ENCODE results near the gene DLX4.

DLX4 gene

DNA sequence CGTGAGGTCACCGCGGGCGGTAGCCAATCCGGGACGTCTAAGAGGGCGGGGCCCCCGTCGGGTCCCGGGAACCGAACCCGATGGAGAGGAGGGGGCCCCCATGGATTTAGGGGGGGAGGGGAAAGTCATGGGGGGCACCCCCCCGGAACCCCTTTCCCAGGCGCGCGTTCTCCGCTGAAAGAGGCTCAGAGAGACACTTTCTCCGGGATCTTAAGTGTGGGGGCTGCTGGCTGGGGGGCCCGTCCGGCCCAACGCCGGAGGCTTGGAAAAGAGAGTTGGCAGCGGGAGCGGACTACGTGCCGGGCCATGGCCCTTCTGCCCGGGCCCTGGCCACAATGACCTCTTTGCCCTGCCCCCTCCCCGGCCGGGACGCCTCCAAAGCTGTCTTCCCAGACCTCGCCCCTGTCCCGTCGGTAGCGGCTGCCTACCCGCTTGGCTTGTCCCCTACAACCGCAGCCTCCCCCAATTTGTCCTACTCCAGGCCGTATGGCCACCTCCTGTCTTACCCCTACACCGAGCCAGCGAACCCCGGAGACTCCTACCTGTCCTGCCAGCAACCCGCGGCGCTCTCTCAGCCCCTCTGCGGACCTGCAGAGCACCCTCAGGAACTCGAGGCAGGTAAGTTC lies at the start of gene DLX4:
Gene DLX4, plus strand, starts transcription at position 57 of the 626 bp plus-strand sequence. Its CDS starts 279 bp downstream, at position 336.
- DNase-seq (ENCODE audit: low read depth) = no peak
- TF ChIP-seq, protein P1, sequence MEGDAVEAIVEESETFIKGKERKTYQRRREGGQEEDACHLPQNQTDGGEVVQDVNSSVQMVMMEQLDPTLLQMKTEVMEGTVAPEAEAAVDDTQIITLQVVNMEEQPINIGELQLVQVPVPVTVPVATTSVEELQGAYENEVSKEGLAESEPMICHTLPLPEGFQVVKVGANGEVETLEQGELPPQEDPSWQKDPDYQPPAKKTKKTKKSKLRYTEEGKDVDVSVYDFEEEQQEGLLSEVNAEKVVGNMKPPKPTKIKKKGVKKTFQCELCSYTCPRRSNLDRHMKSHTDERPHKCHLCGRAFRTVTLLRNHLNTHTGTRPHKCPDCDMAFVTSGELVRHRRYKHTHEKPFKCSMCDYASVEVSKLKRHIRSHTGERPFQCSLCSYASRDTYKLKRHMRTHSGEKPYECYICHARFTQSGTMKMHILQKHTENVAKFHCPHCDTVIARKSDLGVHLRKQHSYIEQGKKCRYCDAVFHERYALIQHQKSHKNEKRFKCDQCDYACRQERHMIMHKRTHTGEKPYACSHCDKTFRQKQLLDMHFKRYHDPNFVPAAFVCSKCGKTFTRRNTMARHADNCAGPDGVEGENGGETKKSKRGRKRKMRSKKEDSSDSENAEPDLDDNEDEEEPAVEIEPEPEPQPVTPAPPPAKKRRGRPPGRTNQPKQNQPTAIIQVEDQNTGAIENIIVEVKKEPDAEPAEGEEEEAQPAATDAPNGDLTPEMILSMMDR (conservative IDR thresholded peaks at IDR 0.05; ENCODE audit: control insufficient read depth, insufficient read depth, low read depth, low read length) = no peak
- H3K4me3 ChIP-seq (ENCODE audit: control insufficient read depth, low read depth, low read length) = peak within 1 kb of the TSS; percentile 23

GRCh38 chr17:49920030-49920769 lies 48.8 kb upstream of the DLX4 start:
- TF ChIP-seq, protein P1 (conservative IDR thresholded peaks at IDR 0.05; ENCODE audit: control insufficient read depth, insufficient read depth, low read depth, low read length) = no peak
- no peak overlapping the region for H3K4me3 ChIP-seq (ENCODE audit: control insufficient read depth, low read depth, low read length)
- no peak for DNase-seq (ENCODE audit: low read depth)

DNA sequence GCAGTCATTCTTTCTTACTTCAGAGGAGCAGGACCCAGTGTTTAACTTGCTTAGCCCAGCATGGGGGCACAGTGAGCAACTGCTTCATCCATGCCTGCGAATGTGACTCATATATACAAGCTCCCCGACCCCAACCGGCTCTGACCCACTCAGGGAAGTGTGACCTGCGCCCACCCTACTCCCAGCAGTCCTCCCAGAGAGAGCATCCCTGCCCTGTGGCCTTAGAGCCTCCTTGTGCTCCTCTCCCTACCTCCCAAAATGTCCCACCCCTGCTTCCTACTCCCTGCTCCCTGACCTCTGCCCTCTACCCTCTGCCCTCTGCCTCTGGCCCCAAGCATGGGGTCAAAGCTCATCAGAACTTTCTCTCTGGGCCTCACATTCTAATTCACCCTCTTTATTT lies 46.9 kb upstream of the DLX4 start:
- TF ChIP-seq, protein P1 (conservative IDR thresholded peaks at IDR 0.05; ENCODE audit: control insufficient read depth, insufficient read depth, low read depth, low read length) = no peak
- H3K4me3 ChIP-seq (ENCODE audit: control insufficient read depth, low read depth, low read length) = no peak overlapping the region
- no peak for DNase-seq (ENCODE audit: low read depth)

DNA sequence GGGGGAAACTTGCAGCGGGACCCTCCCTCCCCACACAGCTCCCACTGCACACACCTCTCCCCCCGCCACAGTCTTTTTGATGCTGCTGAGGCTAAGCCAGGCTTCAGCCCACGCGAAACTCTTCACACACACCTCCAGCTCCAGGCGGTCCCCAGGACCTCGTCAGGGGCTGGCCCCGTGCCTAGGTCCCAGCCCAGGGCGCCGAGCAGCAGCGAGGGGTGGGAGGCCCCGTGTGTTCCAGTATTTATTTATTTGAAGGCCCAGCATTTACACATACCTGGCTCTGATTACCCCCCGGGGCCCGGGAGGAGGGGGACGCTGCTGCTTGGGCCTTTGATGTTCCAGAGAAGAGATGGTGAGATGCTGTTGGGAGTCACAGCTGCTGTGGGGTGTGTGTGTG lies 44.9 kb upstream of the DLX4 start:
- TF ChIP-seq, protein P1 (conservative IDR thresholded peaks at IDR 0.05; ENCODE audit: control insufficient read depth, insufficient read depth, low read depth, low read length) = no peak
- no peak overlapping the region for H3K4me3 ChIP-seq (ENCODE audit: control insufficient read depth, low read depth, low read length)
- no peak for DNase-seq (ENCODE audit: low read depth)

DNA sequence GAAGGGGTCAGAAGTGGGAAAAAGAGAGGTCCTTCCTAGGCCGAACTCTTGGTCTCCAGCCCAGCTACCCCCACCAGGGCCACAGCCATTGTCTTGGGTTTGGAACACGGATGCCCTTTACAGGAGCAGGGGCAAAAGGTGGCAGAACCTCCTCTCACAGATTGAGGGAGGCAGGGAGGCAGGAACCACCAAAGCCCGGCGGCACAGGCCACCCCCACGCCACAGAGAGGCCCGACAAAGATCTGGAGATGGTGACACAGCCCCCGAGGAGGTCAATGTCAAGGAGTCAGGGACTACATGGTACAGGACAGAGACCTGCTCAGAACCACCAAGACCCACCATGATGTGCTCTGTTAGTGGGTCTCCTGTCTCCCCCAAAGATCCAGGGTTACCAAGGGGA lies 44.4 kb upstream of the DLX4 start:
- DNase-seq (ENCODE audit: low read depth) = no peak
- TF ChIP-seq, protein P1 (conservative IDR thresholded peaks at IDR 0.05; ENCODE audit: control insufficient read depth, insufficient read depth, low read depth, low read length) = no peak
- H3K4me3 ChIP-seq (ENCODE audit: control insufficient read depth, low read depth, low read length) = no peak overlapping the region

DNA sequence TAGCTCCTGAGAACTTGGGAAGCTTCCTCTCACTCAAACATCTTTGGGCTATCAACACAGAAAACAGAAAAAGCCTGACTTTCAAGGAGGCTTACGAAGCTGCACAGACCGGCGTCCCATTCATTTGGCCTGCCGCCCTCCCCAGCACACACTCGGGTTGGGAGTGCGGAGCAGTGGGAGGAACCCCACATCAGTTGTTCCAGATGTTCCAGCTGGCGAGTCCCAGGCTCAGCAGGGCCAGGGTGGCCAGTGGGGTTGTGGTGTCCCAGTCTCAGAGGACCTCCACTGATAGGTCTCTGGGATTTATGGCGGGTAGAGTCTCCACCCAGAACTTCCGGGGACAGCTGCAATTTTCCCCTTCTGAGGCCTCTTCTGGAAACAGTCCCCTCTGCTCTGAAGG lies 43.1 kb upstream of the DLX4 start:
- TF ChIP-seq, protein P1 (conservative IDR thresholded peaks at IDR 0.05; ENCODE audit: control insufficient read depth, insufficient read depth, low read depth, low read length) = no peak
- no peak overlapping the region for H3K4me3 ChIP-seq (ENCODE audit: control insufficient read depth, low read depth, low read length)
- DNase-seq (ENCODE audit: low read depth) = peak; percentile 53

Data from fibroblast of mammary gland (primary cell).